NCI-H187 (cell line): Measurements from ENCODE around the gene OR51M1.
A peak's percentile ranks its signal among the peaks of the same experiment; 100 is the strongest.
"Not testable (repeated sequence)": the region's sequence is repeated elsewhere in the genome, so short reads cannot be mapped to it uniquely, and the experiment has no call there.

ENCODE experiments used
- DNase-seq, 2 experiments: peaks; one replicate each; lab custom pipeline; 2025; lab: John Stamatoyannopoulos, UW

Gene OR51M1

GRCh38 chr11:5383576-5383975 is at the start of gene OR51M1:
OR51M1 (plus strand) TSS chr11:5383812; CDS start chr11:5389399, 5,587 bp downstream.
- DNase-seq, result no peak

DNA sequence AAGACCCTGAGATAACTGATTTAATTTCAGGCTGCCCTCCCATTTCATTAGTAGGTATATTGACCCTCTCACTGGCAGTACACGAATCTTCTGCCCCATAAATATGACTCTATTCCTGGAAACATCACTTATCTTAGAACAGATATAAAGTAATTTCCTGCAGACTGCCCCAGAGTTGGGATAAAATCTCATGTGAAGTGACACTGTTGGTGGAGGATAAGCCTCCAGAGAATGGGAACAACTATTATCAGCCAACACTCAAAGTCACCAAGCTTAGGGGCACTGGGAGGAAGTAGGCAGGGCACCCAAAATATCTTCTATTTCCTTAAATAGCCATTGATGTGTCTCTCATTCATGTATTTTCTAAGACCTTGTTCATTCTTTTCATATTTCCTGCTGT is 48.4 kb upstream of the OR51M1 start:
- no peak for DNase-seq

- no peak for DNase-seq
These were observed 47.3 kb upstream of the OR51M1 start for GRCh38 chr11:5336331-5336730.

DNA sequence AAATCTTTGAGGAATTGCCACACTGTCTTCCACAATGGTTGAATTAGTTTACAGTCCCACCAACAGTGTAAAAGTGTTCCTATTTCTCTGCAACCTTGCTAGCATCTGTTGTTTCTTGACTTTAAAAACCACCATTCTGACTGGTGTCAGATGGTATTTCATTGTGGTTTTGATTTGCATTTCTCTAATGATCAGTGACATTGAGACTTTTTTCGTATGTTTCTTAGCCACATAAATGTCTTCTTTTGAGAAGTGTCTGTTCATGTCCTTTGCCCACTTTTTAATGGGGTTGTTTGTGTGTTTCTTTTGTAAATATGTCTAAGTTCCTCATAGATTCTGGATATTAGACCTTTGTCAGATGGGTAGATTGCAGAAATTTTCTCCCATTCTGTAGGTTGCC is 46.4 kb upstream of the OR51M1 start:
- not testable (repeated sequence) for DNase-seq

GRCh38 chr11:5339771-5340322 is 43.8 kb upstream of the OR51M1 start:
- no peak for DNase-seq

- DNase-seq, result no peak
These were observed 39.9 kb upstream of the OR51M1 start, which contains the start of gene OR51B5 for GRCh38 chr11:5343474-5344335. OR51B5 (minus strand) TSS chr11:5343524; CDS start chr11:5343524, 0 bp downstream.

GRCh38 chr11:5345831-5346230 is 37.8 kb upstream of the OR51M1 start:
- DNase-seq, result no peak

DNA sequence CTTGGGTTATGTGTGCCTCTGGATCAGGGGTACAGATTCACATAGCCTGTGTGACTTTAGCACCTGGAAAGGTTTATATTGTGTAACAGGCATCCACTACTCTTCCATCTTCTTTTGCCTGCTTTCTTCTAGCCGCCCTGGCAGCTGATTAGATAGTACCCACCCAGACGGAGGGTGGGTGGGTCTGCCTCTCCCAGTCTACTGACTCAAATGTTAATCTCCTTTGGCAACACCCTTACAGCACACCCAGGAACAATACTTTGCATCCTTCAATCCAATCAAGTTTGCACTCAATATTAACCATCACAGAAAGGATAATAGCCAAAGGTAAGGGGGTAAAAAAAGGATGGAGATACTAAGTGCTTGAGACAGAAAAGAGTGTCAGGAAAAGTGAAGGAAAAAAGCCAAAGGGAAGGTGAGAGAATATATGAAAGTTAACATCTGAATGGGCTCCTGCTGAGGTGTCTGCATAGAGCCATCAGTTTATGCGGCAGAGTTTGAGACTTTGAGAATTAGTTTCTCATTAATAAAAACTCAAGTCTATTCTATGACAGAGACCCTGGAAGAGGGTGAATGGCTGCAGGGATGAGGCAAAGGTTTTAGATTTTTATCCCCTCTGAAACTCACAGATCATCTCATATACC is 34.9 kb upstream of the OR51M1 start:
- no peak for DNase-seq

DNA sequence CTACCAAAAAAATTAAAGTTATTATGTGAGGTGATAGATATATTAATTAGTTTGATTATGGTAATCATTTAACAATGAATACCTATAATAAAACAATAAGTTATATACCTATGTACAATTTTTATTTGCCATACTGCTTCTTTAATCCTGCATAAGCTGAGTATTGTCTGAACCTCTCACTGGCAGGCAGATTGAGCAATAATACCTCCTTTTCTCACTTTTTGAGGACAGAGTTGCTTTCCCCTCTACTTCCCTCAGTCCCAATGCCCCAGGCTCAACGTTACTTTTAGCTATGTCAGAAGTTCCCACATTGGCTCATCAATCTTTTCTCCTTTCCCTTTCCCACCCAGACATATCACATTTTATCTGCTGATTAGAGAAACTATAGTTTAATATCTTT is 34.1 kb upstream of the OR51M1 start:
- DNase-seq, result no peak

GRCh38 chr11:5351208-5351607 is 32.4 kb upstream of the OR51M1 start, which contains the start of gene OR51B6:
OR51B6 (plus strand) TSS chr11:5351508; CDS start chr11:5351508, 0 bp downstream.
- DNase-seq, result no peak

GRCh38 chr11:5356031-5356430 is 27.6 kb upstream of the OR51M1 start:
- DNase-seq, result not testable (repeated sequence)

- DNase-seq, result no peak
These were observed 21.5 kb upstream of the OR51M1 start for GRCh38 chr11:5362017-5362625.

GRCh38 chr11:5363679-5364078 is 19.9 kb upstream of the OR51M1 start:
- DNase-seq, result no peak

DNA sequence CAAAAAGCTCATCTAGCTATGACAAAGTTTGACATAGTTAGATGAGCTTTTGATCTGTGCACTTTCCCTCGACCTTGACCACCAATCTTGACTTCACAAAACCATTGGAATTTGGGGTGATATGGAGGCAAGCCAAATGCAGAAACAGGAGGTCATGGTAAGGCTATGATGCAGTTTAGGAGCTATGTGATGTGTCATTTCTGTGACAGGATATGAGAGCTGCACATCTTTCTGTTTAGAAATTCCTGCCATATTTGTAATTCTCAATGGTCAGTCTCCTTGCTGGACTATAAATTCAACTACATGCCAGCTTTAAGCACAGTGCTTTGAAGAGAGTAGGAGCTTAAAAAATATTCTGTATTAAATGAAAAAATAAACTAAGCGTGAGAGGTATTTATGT is 19.4 kb upstream of the OR51M1 start:
- DNase-seq, result no peak

DNA sequence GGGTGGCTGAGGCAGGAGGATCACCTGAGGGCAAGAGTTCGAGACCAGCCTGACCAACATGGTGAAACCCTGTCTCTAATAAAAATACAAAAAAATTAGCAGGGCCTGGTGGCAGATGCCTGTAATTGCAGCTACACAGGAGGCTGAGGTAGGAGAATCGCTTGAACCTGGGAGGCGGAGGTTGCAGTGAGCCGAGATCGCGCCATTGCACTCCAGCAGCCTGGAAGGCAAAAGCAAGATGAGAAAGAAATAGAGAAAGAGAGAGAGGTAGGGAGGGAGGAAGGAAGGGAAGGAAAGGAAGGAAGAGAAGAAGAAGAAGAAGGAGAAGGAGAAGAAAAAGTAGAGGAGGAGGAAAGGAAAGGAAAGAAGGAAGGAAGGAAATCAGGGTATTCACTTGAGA is 17.2 kb upstream of the OR51M1 start:
- DNase-seq, result not testable (repeated sequence)

GRCh38 chr11:5366856-5367255 is 16.8 kb upstream of the OR51M1 start:
- no peak for DNase-seq

DNA sequence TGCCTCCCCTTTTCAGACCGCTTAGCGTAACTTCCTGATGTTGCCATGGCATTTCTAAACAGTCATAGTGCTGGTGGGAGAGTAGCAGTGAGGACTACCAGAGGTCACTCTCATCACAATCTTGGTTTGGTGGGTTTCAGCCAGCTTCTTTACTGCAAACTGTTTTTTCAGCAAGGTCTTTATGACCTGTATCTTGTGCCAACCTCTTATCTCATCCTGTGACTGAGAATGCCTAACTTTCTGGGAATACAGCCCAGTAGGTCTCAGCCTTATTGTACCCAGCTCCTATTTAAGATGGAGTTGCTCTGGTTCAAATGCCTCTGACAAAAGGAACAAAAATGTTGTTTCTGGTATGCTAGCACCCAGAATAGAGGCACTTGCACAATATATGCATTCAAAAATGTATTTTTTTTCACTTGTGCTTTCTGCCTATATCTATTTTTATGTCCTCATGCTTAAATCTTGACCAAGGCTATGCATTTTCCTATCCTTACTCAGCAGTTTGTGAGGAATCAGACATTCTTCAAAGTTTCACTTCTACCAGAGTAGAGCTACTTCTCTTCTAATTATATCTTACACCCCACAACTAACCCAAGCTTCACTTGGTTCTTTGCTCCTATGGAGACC is 16.1 kb upstream of the OR51M1 start:
- DNase-seq, result no peak

- no peak for DNase-seq
These were observed 15.0 kb upstream of the OR51M1 start for GRCh38 chr11:5368502-5369043.

DNA sequence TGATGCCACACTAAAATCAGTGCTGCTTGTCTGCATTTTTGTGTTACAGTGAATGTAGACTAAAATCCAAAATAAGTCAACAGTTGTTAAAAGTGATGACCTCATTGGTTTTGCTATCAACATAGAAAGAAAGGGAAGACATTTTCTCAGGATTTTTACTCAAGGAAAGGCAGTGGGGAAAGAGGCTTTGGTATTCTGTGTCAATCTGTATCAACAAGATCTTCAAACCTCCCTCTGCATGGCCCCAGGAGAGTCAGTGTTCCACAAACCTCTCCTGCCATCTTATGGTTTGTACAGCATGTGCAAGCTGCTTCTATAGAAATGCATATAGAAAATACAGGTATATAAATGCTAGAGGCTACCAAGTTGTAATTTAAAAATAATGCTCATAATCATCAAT is 13.8 kb upstream of the OR51M1 start:
- no peak for DNase-seq

DNA sequence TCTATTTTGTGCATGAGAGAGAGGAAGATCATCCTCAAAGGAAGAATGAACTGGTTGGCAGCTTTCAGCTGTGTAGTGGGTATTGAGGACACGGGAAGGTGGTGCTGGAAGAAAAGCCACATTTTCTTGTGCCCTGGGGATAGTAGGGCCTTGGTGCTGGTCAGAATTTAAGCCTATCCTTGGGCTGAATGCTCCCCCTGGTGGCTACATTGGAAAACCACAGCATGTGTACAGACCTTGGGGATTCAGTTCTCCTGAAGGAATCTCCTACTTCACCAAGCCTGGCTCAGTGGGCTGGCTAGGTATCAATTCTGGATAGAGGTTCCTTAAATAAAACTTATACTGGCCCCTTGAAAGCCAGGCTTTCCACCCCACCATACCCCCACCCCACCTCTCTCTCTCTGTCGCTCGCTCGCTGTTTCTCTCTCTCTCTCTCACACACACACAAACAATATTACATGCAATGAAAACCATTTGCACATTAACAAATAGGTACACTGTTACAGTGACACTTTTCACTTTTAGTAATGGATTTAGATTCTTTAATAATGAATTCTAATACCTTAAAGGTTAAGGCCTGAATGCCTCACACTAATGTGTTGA is 2.8 kb upstream of the OR51M1 start:
- peak in 1 of 2 experiments; percentile 5 for DNase-seq

DNA sequence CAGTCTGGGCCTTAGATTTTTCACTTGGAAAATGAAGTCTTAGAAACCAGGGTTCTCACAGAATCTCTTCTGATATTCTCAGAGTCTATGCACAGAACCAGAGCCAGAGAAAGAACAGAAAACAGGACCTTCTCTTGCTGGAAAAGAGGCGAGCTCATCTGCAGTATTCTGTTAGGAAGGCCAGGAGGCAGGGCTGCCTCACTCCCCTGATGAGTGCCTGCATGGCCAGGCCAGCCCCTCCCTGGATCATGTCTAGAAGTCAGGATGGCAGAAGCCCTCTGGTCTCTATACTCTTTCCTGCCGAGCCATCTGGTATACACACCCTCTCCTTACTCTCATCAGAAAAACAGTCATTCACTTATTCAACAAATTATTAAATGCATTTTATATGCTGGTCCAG is 723 bp downstream of the OR51M1 start:
- DNase-seq, result no peak
